K562 (cell line): ENCODE results near the gene CBFA2T2. TPM values are rescaled to one million over a fixed set of nuclear protein-coding genes. Genes with fewer than 3 reads are reported as not detected.

ENCODE experiments used
- ATAC-seq: fragments of 200-7000 bp; cut with Tn5 transposase; 3 replicates; pipeline ENCODE4 v1.9.1; 2020; ENCODE audit warnings: moderate library complexity
- BruUV-seq: library from RNA; stranded (reverse); fragments of 400-500 nt; replicated peaks from 2 replicates; lab custom pipeline; 2021; lab: Mats Ljungman, UMichigan
- CTCF ChIA-PET: fragments of 300-600 bp; formaldehyde crosslinking; extraction: SDS; loops from one replicate; lab custom pipeline; 2021; ENCODE audit warnings: low intra/inter-chr PET ratio; lab: Yijun Ruan, JAX
- POLR2A ChIA-PET: fragments of 300-600, 350-650 bp; sonication (Branson Sonifier 250); formaldehyde crosslinking; extraction: SDS; loops from one replicate; lab custom pipeline; 2021; ENCODE audit warnings: antibody characterized with exemption, inconsistent platforms; lab: Yijun Ruan, JAX
- DNase-seq, 4 experiments: peaks; one replicate each; pipeline versions ENCODE4 v3.0.0 to v3.0.0-alpha.2; 2011 to 2018; ENCODE audit warnings: low spot score in 3 of 4, mixed read lengths in 3 of 4; ENCODE audit errors: extremely low read depth in 1 of 4
- FAIRE-seq: peaks from 2 replicates; lab custom pipeline; 2011; peaks lifted over from hg19 to GRCh38; lab: Jason Lieb, UNC
- H2AFZ ChIP-seq: 2 replicates; pipeline ENCODE4 v1.6.0; 2011; ENCODE audit warnings: low read depth, low read length, control low read depth, inconsistent platforms
- H3K27ac ChIP-seq: fragments of 200-600 bp; 3 replicates; pipeline ENCODE4 v1.8.0; 2011; ENCODE audit warnings: low read depth, mild to moderate bottlenecking, control low read depth, inconsistent platforms, low read length, moderate library complexity, mixed read lengths; ENCODE audit errors: extremely low read depth
- H3K27me3 ChIP-seq, 2 experiments: fragments of 300-600 bp in 1 of 2; 2 replicates in 1 of 2; 3 replicates in 1 of 2; pipeline versions ENCODE4 v1.6.0 to v1.8.0; 2011; ENCODE audit warnings: inconsistent platforms in 2 of 2, low read length in 2 of 2, mild to moderate bottlenecking in 1 of 2, mixed read lengths in 1 of 2, moderate library complexity in 1 of 2; ENCODE audit not compliant: control insufficient read depth in 2 of 2, insufficient read depth in 2 of 2
- H3K36me3 ChIP-seq: fragments of 300-600 bp; 3 replicates; pipeline ENCODE4 v1.8.0; 2011; ENCODE audit warnings: mild to moderate bottlenecking, low read length, inconsistent platforms; ENCODE audit not compliant: control insufficient read depth, insufficient read depth
- H3K4me1 ChIP-seq, 2 experiments: fragments of 200-600 bp in 1 of 2; replicated peaks in 1 of 2; 2 replicates in 1 of 2; 3 replicates in 1 of 2; pipeline versions ENCODE4 v1.5.1 to v1.8.0; 2011; ENCODE audit warnings: inconsistent platforms in 2 of 2, low read length in 2 of 2, mild to moderate bottlenecking in 1 of 2, mixed read lengths in 1 of 2, moderate library complexity in 1 of 2; ENCODE audit not compliant: control insufficient read depth in 2 of 2, insufficient read depth in 2 of 2
- H3K4me2 ChIP-seq: 2 replicates; pipeline ENCODE4 v1.6.1; 2011; ENCODE audit warnings: low read length, control low read depth, inconsistent platforms, mixed read lengths; ENCODE audit not compliant: insufficient read depth
- H3K4me3 ChIP-seq: fragments of 200-600 bp; sonication (generic), shearing (Covaris generic); 2 replicates; pipeline ENCODE4 v1.5.1; 2016; ENCODE audit warnings: control low read depth, inconsistent platforms
- H3K79me2 ChIP-seq: fragments of 200-600 bp; 3 replicates; pipeline ENCODE4 v1.8.0; 2011; ENCODE audit warnings: low read length, inconsistent platforms; ENCODE audit not compliant: control insufficient read depth, insufficient read depth
- H3K9ac ChIP-seq, 2 experiments: 2 replicates each; pipeline versions ENCODE4 v1.6.0 to v1.6.1; 2011; ENCODE audit warnings: low read depth in 2 of 2, low read length in 2 of 2, control low read depth in 1 of 2, inconsistent platforms in 1 of 2, mild to moderate bottlenecking in 1 of 2, mixed read lengths in 1 of 2; ENCODE audit not compliant: insufficient read depth in 1 of 2
- H3K9me1 ChIP-seq: one replicate; pipeline ENCODE4 v1.6.0; 2011; ENCODE audit warnings: inconsistent platforms, mild to moderate bottlenecking, low read length, moderate library complexity; ENCODE audit not compliant: control insufficient read depth, insufficient read depth
- H3K9me3 ChIP-seq: replicated peaks from 2 replicates; pipeline ENCODE4 v1.5.1; 2011; ENCODE audit warnings: low read depth, low read length, inconsistent platforms; ENCODE audit not compliant: control insufficient read depth, insufficient read depth
- H4K20me1 ChIP-seq: replicated peaks from 2 replicates; pipeline ENCODE4 v1.6.1; 2011; ENCODE audit warnings: low read length, inconsistent platforms, mixed read lengths; ENCODE audit not compliant: control insufficient read depth, insufficient read depth
- C11orf30 ChIP-seq: fragments of 450-650 bp; IDR thresholded peaks from 2 replicates; pipeline ENCODE4 v1.6.1; 2016; ENCODE audit warnings: low read depth, mild to moderate bottlenecking
- CGGBP1 ChIP-seq: fragments of 250-450 bp; sonication (Bioruptor Pico); IDR thresholded peaks from 2 replicates; pipeline ENCODE4 v1.9.0; 2021; ENCODE audit warnings: mild to moderate bottlenecking
- KAT8 ChIP-seq: fragments of 450-650 bp; IDR thresholded peaks from 2 replicates; pipeline ENCODE4 v1.6.1; 2016; ENCODE audit warnings: low read depth, mild to moderate bottlenecking
- ZBED1 ChIP-seq: IDR thresholded peaks from 2 replicates; pipeline ENCODE4 v1.6.1; 2014
- ZNF316 ChIP-seq: fragments of 450-650 bp; IDR thresholded peaks from 2 replicates; pipeline ENCODE4 v1.6.1; 2016
- ZNF384 ChIP-seq: IDR thresholded peaks from 2 replicates; pipeline ENCODE4 v1.6.1; 2012; ENCODE audit warnings: low read depth, low read length, improper control_type of control experiment
- ZNF431 ChIP-seq: sonication (generic); formaldehyde crosslinking; IDR thresholded peaks from 2 replicates; pipeline ENCODE4 v1.8.0; 2022; ENCODE audit warnings: mild to moderate bottlenecking, missing genetic modification reagents
- WGBS: fragments of 100-300 bp; shearing (Covaris generic); methylation state at CpG from one replicate; pipeline ENCODE4 v1.1.6; 2016; ENCODE audit warnings: low coverage, mixed read lengths; ENCODE audit not compliant: insufficient coverage; ENCODE audit errors: missing lambda C conversion rate; 5-methylcytosine and 5-hydroxymethylcytosine counted together
- in situ Hi-C: fragments of 300-500 bp; cut with MboI; formaldehyde crosslinking; loops from 4 replicates; pipeline ENCODE4 v1.15.0; 2018; ENCODE audit warnings: inconsistent platforms, mixed read lengths
- intact Hi-C: fragments of 100-400 bp; cut with micrococcal nuclease; formaldehyde crosslinking; loops from 2 replicates; pipeline ENCODE4 v1.14.2; 2022
- polyA plus RNA-seq, 8 experiments: library from polyadenylated mRNA; depleted of rRNA in 4 of 8; stranded (reverse) in 5 of 8; unstranded in 3 of 8; fragments of >200 nt; fragmentation: Nextera tagmentation in 2 of 8; fragmentation: Illumina TruSeq in 1 of 8; extraction: Ambion mirVana in 2 of 8; extraction: Trizol in 1 of 8; gene quantifications; 2 replicates each; pipeline versions ENCODE4 v1.2.1 to v1.2.3, GENCODE V29; 2011 to 2014; ENCODE audit warnings: inconsistent platforms in 1 of 8, missing spikeins in 1 of 8
- total RNA-seq, 7 experiments: library from RNA; depleted of rRNA in 6 of 7; stranded (reverse); fragments of >200 nt in 6 of 7; fragmentation: Illumina TruSeq in 2 of 7; extraction: Trizol in 2 of 7; gene quantifications; 2 replicates each; pipeline versions ENCODE4 v1.2.1 to v1.2.3, GENCODE V29; 2011 to 2021; ENCODE audit warnings: low replicate concordance in 1 of 7

CBFA2T2 gene
- total and polyA plus RNA-seq, 9 of the 15 experiments (the other 6 are each of a cell fraction or from before 2014, with no cell fraction given): 0.27 to 9.6 (median 5.8) TPM

GRCh38 chr20:33499355-33499754 lies 9.5 kb downstream of the CBFA2T2 start:
- no peak for ATAC-seq
- in situ Hi-C loops (no loop called here), intact Hi-C loops (no loop called here)
- peaks cover 16% of the 10 kb centered on the region; the same call in 2 of the 3 replicates for H3K79me2 ChIP-seq
- H3K4me1 ChIP-seq: no peaks in the 10 kb centered on the region
- no peak for FAIRE-seq
- H3K4me2 ChIP-seq: no peak overlapping the region
- TF ChIP-seq CGGBP1 (CRISPR knock-in tag): no peak
- H2AFZ ChIP-seq: no peak overlapping the region
- no peak overlapping the region for H3K27ac ChIP-seq
- DNase-seq: no peak
- H3K9me1 ChIP-seq: no peaks in the 10 kb centered on the region
- ChIA-PET CTCF (no interaction called here), POLR2A (interaction anchor here (0.8 to 1.3 kb wide), 3 partner anchors 9 to 25 kb away, joined by 3 to 7 read pairs (median 3); partner anchors contain the start of gene CBFA2T2)
- 0 out of 2 replicates have a peak, but pooled peaks cover 3% of the 10 kb centered on the region for H4K20me1 ChIP-seq
- no peak overlapping the region for H3K9ac ChIP-seq
- no TSS peak for BruUV-seq
- no peaks in the 10 kb centered on the region for H3K36me3 ChIP-seq
- H3K9me3 ChIP-seq: no peaks in the 10 kb centered on the region
- H3K27me3 ChIP-seq: no peaks in the 10 kb centered on the region
- H3K4me3 ChIP-seq: no peak overlapping the region
- 65% methylated on average over 3 of the region's 3 CpGs for WGBS

- WGBS: 57% methylated on average over 2 of the region's 2 CpGs
- no peak for TF ChIP-seq ZNF431 (CRISPR knock-in tag)
- TF ChIP-seq ZNF316: peak; percentile 31
- TF ChIP-seq ZNF384: no peak
- no peak for TF ChIP-seq KAT8
- no peak for TF ChIP-seq ZBED1
- TF ChIP-seq C11orf30: peak; percentile 30; the same call in 1 of the 2 replicates
- no peak overlapping the region for H3K27ac ChIP-seq
- H3K4me3 ChIP-seq: no peak overlapping the region
- in situ Hi-C loops: no loop called here
- no peak overlapping the region for H2AFZ ChIP-seq
- peaks cover 20% of the 10 kb centered on the region; the same call in 2 of the 3 replicates for H3K79me2 ChIP-seq
- no peak for ATAC-seq
- BruUV-seq: no TSS peak
- no peak overlapping the region for H3K4me2 ChIP-seq
- no peak overlapping the region for H3K9ac ChIP-seq
- ChIA-PET CTCF (no interaction called here), POLR2A (interaction anchor here (1.3 to 2.0 kb wide), 2 partner anchors 11 to 24 kb away, joined by 3 to 7 read pairs; partner anchors contain the start of gene CBFA2T2)
- H3K4me1 ChIP-seq: no peaks in the 10 kb centered on the region; a peak in 1 of 5 replicates
- H3K27me3 ChIP-seq: no peaks in the 10 kb centered on the region
- H4K20me1 ChIP-seq: 0 out of 2 replicates have a peak, but pooled peaks cover 3% of the 10 kb centered on the region
- H3K9me1 ChIP-seq: no peaks in the 10 kb centered on the region
- intact Hi-C loops: no loop called here
- no peak for DNase-seq
- no peak for FAIRE-seq
- no peaks in the 10 kb centered on the region for H3K9me3 ChIP-seq
- 0 out of 3 replicates have a peak, but pooled peaks cover 5% of the 10 kb centered on the region for H3K36me3 ChIP-seq
These were observed 11.1 kb downstream of the CBFA2T2 start for GRCh38 chr20:33501000-33501399.
